GM13977 (cell line): Measurements from ENCODE around the gene ARHGAP6.

Experiments
- DNase-seq: peaks from one replicate; pipeline ENCODE4 v3.0.0; 2012; ENCODE audit warnings: low spot score
- CTCF ChIP-seq: IDR thresholded peaks from 2 replicates; pipeline ENCODE4 v1.5.1; 2012; ENCODE audit warnings: mild to moderate bottlenecking, control low read depth; ENCODE audit not compliant: insufficient read depth; ENCODE audit errors: extremely low read depth, missing control alignments
- in situ Hi-C: fragments of 300-500 bp; cut with MboI; formaldehyde crosslinking; loops from one replicate; pipeline ENCODE4 v1.12.0; 2022; ENCODE audit warnings: low sequenced_read_pairs, low pct_unique_long_range_greater_than_20kb, mixed read lengths, inconsistent platforms; ENCODE audit not compliant: unreplicated experiment

ARHGAP6 gene

GRCh38 chrX:11688201-11688600, 22.5 kb upstream of the ARHGAP6 start:
- TF ChIP-seq CTCF = no peak
- DNase-seq = no peak
- in situ Hi-C loops = no loop called here

GRCh38 chrX:11687157-11687556, 21.4 kb upstream of the ARHGAP6 start:
- TF ChIP-seq CTCF = no peak
- no peak for DNase-seq
- in situ Hi-C loops = no loop called here

- TF ChIP-seq CTCF = no peak
- no peak for DNase-seq
- in situ Hi-C loops = no loop called here
Observed at GRCh38 chrX:11683057-11683456, 17.3 kb upstream of the ARHGAP6 start.

- no peak for DNase-seq
- in situ Hi-C loops = no loop called here
- TF ChIP-seq CTCF = peak; percentile 12
Observed at GRCh38 chrX:11678158-11678557, 12.4 kb upstream of the ARHGAP6 start.

- DNase-seq = no peak
- TF ChIP-seq CTCF = no peak
- in situ Hi-C loops = no loop called here
Observed at GRCh38 chrX:11672213-11672612, 6.5 kb upstream of the ARHGAP6 start.

GRCh38 chrX:11670316-11670715, 4.6 kb upstream of the ARHGAP6 start:
- TF ChIP-seq CTCF = no peak
- in situ Hi-C loops = no loop called here
- no peak for DNase-seq

GRCh38 chrX:11666952-11667685, 1.4 kb upstream of the ARHGAP6 start:
- no peak for DNase-seq
- no peak for TF ChIP-seq CTCF
- in situ Hi-C loops = no loop called here
